KMS-11 (cell line): ENCODE results near the gene LRRC7.

ENCODE experiments used
- H2AFZ ChIP-seq: fragments of 200-600 bp; sonication (generic); 2 replicates; pipeline ENCODE4 v1.6.1; 2016; ENCODE audit warnings: antibody characterized with exemption, mixed run types, low read depth
- H3K27ac ChIP-seq: fragments of 200-600 bp; sonication (generic); 2 replicates; pipeline ENCODE4 v1.6.1; 2016; ENCODE audit warnings: mild to moderate bottlenecking, mixed run types
- H3K27me3 ChIP-seq: fragments of 200-600 bp; sonication (generic); 2 replicates; pipeline ENCODE4 v1.6.1; 2017; ENCODE audit warnings: mild to moderate bottlenecking, low read depth, mixed run types, moderate library complexity; ENCODE audit not compliant: insufficient read depth
- H3K36me3 ChIP-seq: fragments of 200-600 bp; sonication (generic); 2 replicates; pipeline ENCODE4 v1.6.1; 2017; ENCODE audit warnings: mild to moderate bottlenecking, mixed run types; ENCODE audit not compliant: insufficient read depth
- H3K4me1 ChIP-seq: fragments of 200-600 bp; sonication (generic); 2 replicates; pipeline ENCODE4 v1.6.1; 2016; ENCODE audit warnings: mild to moderate bottlenecking, low read depth, mixed run types; ENCODE audit not compliant: poor library complexity, severe bottlenecking
- H3K4me2 ChIP-seq: fragments of 200-600 bp; sonication (generic); 2 replicates; pipeline ENCODE4 v1.7.0; 2016; ENCODE audit warnings: mild to moderate bottlenecking, mixed run types
- H3K4me3 ChIP-seq: fragments of 200-600 bp; sonication (generic); IDR thresholded peaks from 2 replicates; pipeline ENCODE4 v1.6.1; 2017; ENCODE audit warnings: low read depth, low read length, mixed read lengths; ENCODE audit not compliant: insufficient read depth
- H3K79me2 ChIP-seq: fragments of 200-600 bp; sonication (generic); 2 replicates; pipeline ENCODE4 v1.6.1; 2016; ENCODE audit warnings: low read depth, mixed run types; ENCODE audit not compliant: insufficient read depth
- H3K9ac ChIP-seq: fragments of 200-600 bp; sonication (generic); 2 replicates; pipeline ENCODE4 v1.6.1; 2016; ENCODE audit warnings: mild to moderate bottlenecking, mixed run types
- H4K20me1 ChIP-seq: fragments of 200-600 bp; sonication (generic); 2 replicates; pipeline ENCODE4 v1.6.1; 2016; ENCODE audit warnings: mild to moderate bottlenecking, mixed run types; ENCODE audit not compliant: insufficient read depth
- CTCF ChIP-seq: fragments of 200-600 bp; sonication (generic); conservative IDR thresholded peaks from 2 replicates; pipeline ENCODE4 v1.6.1; 2017; ENCODE audit warnings: low read depth, mild to moderate bottlenecking, antibody characterized with exemption, low read length, moderate library complexity, mixed read lengths

LRRC7 gene

GRCh38 chr1:69534829-69535228 is 32.9 kb upstream of the LRRC7 start:
- Histone ChIP-seq H3K79me2 (no peaks in the 10 kb centered on the region), H3K27me3 (no peaks in the 10 kb centered on the region), H3K27ac (no peak overlapping the region), H4K20me1 (no peaks in the 10 kb centered on the region), H3K9ac (no peak overlapping the region), H3K36me3 (no peaks in the 10 kb centered on the region), H3K4me2 (no peak overlapping the region), H2AFZ (no peak overlapping the region), H3K4me3 (no peak overlapping the region), H3K4me1 (no peaks in the 10 kb centered on the region)
- no peak for TF ChIP-seq CTCF

GRCh38 chr1:69535490-69535889 is 32.2 kb upstream of the LRRC7 start:
- no peaks in the 10 kb centered on the region for H3K4me1 ChIP-seq
- H4K20me1 ChIP-seq, result no peaks in the 10 kb centered on the region
- H3K4me2 ChIP-seq, result no peak overlapping the region
- no peak for TF ChIP-seq CTCF
- no peak overlapping the region for H2AFZ ChIP-seq
- no peak overlapping the region for H3K27ac ChIP-seq
- H3K4me3 ChIP-seq, result no peak overlapping the region
- H3K36me3 ChIP-seq, result no peaks in the 10 kb centered on the region
- H3K9ac ChIP-seq, result no peak overlapping the region
- H3K79me2 ChIP-seq, result no peaks in the 10 kb centered on the region
- no peaks in the 10 kb centered on the region for H3K27me3 ChIP-seq

- Histone ChIP-seq H4K20me1 (no peaks in the 10 kb centered on the region), H2AFZ (no peak overlapping the region), H3K27me3 (no peaks in the 10 kb centered on the region), H3K79me2 (no peaks in the 10 kb centered on the region), H3K36me3 (no peaks in the 10 kb centered on the region), H3K4me2 (no peak overlapping the region), H3K27ac (no peak overlapping the region), H3K9ac (no peak overlapping the region), H3K4me1 (no peaks in the 10 kb centered on the region), H3K4me3 (no peak overlapping the region)
- no peak for TF ChIP-seq CTCF
These were observed 27.7 kb upstream of the LRRC7 start for GRCh38 chr1:69540052-69540451.

- H3K79me2 ChIP-seq, result no peaks in the 10 kb centered on the region
- no peak for TF ChIP-seq CTCF
- no peak overlapping the region for H3K4me3 ChIP-seq
- no peak overlapping the region for H3K9ac ChIP-seq
- H3K4me1 ChIP-seq, result no peaks in the 10 kb centered on the region
- no peak overlapping the region for H3K27ac ChIP-seq
- H3K27me3 ChIP-seq, result no peaks in the 10 kb centered on the region
- H4K20me1 ChIP-seq, result no peaks in the 10 kb centered on the region
- H2AFZ ChIP-seq, result no peak overlapping the region
- no peak overlapping the region for H3K4me2 ChIP-seq
- no peaks in the 10 kb centered on the region for H3K36me3 ChIP-seq
These were observed 16.0 kb upstream of the LRRC7 start for GRCh38 chr1:69551476-69552324.
